HCT116 (cell line): ENCODE data around the gene TEX22.

Source experiments
- EZH2 ChIP-seq: fragments of 200-600 bp; sonication (generic); IDR thresholded peaks from 2 replicates; pipeline ENCODE4 v1.6.1; 2017; ENCODE audit warnings: antibody characterized with exemption, mixed run types
- REST ChIP-seq: IDR thresholded peaks from 2 replicates; pipeline ENCODE4 v1.6.1; 2012; ENCODE audit warnings: low read depth

DNA sequence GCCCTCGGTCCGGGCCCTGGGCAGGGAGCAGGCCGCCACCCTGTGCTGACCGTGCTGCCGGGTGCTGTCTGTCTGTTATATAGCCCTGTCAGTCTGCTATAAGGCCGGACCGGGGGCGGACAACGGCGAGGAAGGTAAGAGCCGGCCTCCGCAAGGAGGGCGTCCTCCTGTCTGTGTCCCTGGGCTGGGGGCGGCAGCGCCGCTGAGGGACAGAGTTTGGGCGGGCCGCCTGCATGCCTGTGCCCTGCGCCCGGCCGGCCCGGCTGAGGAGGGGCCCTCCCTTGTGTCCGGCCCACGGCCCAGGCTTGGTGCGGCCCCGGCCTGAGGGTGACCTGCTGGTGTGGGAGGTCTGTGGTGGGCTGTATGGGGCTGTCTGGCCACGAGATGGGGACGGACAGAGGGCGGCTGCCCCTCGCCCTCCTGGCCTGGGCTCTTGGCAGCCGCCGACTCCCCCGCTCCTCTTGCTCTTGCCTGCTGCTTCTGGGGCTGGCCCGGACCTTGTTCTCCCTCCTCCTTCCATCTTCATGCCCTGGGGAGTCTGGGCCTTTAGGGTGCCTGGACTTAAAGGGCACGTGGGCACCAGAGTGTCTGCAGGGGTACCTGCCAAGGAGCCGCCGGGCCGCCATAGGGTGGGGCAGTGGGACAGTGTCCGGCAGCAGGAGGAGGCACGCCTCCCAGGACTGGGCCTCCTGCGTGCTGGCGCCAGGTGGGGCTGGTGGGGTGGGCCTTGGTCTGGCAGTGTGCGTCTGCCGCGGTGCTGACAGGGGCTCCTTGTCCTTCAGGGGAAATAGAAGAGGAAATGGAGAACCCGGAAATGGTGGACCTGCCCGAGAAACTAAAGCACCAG, 51.2 kb downstream of the TEX22 start:
- TF ChIP-seq REST (no peak), EZH2 (no peak)
